ENCODE results near the gene P3H3.
A peak's percentile ranks its signal among the peaks of the same experiment; 100 is the strongest.
"Not testable (repeated sequence)": the region's sequence is repeated elsewhere in the genome, so short reads cannot be mapped to it uniquely, and the experiment has no call there.

The P3H3 gene

DNA sequence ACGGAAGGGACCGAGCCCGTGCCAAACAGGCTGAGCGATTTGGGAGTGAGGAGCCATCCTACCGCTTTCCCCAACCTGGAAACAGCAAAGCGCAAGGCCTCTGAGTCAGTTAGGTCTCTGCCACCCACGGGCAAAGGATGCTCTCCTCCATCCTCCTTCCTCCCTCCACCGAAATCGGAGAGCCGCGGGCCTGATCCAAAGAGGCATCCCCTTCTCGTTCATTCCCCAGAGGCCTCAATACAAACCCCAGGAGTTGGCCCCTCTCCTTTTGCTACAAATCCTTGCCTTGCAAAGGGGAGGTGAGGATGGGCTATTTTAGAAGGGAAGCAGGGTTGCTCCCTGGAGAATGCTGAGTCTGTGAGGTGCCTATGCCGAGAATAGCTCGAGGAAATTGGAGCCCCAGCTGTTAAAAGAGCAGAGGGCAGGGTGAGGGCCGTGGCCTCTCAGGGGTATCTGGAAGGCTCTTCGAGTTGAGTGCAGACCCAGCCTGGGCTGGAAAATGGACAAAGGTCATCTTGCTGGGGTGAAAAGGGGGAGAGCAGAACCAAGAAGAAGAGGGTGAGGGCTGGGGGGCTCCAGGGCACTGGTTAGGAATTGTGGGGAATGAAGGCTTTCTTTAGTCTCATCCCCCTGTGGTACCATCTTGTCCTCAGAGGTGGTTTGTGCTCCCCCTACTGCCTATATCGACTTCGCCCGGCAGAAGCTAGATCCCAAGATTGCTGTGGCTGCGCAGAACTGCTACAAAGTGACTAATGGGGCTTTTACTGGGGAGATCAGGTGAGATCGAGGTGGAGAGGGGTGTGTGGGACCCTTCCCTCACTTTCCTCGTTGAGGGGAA is 40.2 kb downstream of the P3H3 start:
- DNase-seq = no peak

DNA sequence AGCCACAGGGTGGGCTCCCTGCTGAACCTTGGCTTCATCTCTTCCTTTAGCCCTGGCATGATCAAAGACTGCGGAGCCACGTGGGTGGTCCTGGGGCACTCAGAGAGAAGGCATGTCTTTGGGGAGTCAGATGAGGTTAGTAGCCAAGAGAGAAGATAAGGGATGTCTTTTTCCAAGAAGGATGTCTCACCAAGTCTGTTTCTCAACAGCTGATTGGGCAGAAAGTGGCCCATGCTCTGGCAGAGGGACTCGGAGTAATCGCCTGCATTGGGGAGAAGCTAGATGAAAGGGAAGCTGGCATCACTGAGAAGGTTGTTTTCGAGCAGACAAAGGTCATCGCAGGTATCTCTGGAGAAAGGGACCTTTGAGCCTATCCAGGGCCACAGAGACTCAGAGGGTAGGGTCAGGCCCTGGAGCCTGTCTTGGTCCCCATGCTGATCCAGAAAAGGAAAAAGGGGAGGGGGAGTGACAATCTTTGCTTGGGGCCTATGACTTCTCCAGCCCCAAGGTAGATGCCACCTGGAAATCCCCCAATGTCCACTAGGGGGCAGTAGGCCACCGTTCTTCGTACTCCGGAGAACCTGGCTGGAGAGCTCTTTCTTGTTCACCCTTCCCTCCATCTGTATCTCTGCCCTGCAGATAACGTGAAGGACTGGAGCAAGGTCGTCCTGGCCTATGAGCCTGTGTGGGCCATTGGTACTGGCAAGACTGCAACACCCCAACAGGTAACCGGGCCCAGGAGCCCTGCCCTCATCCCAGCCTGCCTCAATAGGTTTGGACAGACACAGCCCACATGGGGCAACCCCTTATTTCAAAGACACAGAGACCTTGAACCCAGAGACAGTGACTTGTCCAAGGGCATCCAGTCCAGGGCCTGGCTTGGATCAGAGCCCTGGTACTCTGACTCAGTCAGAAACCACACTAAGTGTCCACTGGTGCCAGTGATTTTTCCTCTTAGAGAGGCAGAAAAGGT is 41.1 kb downstream of the P3H3 start:
- DNase-seq = peak; percentile 73 to 79

DNA sequence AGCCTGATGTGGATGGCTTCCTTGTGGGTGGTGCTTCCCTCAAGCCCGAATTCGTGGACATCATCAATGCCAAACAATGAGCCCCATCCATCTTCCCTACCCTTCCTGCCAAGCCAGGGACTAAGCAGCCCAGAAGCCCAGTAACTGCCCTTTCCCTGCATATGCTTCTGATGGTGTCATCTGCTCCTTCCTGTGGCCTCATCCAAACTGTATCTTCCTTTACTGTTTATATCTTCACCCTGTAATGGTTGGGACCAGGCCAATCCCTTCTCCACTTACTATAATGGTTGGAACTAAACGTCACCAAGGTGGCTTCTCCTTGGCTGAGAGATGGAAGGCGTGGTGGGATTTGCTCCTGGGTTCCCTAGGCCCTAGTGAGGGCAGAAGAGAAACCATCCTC is 42.1 kb downstream of the P3H3 start:
- DNase-seq = not testable (repeated sequence)

DNA sequence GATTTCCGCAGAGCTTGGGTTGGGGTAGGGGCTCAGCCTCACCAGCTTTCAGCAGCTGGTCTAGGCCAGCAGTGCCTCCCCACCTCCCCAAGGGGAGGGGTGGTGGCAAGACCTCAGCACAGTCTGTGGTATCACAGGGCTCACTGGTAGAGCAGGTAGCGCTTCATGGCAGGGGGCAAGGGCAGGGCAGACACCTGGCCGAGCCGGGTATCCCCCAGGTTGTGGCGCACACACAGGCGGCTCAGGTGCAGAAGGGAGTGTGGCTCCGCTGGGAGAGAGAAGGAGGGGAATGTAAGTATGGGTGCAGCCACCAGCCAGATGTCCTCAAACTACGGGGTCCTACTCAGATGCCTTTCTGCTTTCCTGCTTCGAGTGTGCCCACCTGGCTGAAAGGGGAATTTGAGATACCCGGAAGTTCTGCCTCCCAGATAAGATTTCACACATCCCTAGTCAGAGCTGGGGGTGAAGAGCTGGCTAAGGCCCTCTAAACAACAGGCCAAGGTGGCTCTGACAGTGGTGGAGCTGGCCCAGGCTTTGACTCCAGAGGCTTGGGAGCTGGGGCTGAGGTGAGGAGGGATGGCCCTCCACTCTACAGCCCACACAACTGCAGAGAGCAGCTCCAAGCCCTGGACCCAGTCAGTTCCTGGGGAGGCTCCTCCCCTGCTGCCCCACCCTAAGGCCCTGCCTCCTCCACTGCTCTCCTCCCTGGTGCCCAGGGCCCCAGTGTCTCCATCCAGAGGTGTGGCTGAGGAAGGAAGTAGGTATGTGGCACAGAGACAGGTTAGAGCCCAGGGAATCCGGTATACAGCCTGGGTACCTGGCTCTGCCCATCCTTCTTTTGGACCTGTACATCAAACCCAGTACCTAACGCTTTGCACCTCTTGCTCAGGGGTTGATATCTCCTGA is 43.1 kb downstream of the P3H3 start:
- DNase-seq = peak in 1 of 2 experiments; percentile 11

DNA sequence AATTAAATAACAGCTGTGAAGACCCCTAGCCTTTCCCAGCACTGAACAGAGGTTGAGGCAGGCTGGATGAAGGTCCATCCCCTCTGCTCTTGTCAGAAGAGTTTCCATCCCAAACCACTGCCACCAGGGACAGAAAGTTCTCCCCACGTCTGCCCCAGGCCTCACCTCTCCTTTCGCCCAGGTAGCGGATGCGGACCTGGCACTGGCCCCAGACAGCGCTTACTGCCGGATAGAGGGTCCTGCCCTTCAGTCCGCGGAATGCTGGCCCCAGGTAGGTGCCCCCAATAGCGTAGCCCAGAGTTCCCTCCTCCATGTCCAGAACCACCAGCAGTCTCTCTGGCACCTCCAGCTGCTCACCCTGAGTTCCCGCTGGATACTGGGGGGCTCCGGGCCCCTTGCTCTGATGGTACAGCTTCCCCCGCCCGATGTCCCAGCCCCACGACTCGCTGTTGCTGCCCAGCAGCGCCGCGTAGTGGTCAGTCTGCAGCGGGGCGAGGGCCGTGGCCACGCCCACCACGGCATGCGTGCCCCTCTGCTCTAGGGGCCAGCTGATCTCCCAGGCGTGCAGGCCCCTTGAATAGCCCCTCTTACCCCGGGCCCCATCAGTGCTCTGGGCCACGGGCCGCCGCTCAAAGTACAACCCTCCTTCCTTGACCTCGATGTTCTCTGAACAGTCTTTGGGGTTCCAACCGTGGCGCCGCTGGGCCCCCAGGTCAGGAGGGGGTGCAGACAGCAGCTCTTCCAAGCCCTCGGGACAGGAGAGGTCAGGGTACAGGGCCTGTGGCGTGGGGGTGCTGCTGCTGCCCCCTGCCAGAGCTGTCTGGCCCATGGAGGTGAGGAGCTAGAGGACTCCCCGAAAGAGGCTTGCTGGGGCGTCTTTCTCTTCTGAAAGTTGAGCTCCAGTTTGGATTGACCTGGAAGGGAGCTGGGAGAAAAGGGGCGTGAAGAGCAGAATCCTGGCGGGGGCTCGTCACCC is 44.2 kb downstream of the P3H3 start:
- peak; percentile 77 to 86 for DNase-seq

DNA sequence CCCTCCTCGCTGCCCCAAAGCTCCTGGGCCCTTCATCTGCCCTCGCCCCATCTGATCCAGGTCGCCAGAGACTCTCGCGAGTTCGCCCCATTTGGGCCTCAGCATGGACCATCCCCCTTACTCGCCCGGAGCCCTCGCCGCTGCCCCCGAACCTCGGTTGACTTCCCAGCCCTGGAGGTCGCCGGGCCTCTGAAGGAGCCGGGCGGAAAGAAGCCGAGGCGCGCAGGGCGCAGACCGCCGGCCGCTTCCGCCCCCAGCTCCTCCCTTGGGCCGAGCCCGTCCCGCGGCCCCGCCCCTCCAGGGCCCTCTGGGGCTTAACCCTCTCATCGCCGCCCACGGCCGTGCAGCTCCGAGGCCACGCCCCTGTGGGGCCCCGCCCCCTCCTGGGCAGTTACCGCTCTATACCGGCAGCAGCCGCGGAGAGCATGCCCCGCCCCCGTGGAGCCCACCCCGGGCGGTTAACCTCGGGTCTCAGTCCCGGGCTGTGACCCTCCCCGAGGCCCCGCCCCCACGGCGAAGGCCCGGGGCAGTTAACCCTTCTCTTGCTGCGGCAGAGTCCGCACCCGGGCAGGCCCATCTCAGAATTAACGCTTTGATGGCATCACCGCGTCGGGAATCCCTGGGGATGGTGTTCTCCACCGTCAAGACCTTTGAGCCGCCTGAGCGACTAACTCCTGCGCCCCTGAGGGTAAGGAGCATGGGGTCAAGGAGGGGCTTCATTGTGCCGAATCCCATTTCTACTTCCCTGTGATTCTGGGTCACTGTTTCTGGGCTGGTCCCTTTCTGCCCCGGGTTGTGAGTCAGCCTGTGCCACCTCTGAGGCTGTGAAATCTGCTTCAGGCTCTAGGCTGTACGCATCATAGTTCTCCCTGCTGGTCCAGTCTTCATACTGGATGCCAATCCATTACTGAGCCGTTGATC is 45.1 kb downstream of the P3H3 start, which contains the start of gene SPSB2:
SPSB2 (minus strand) TSS at position 210 of the 921 bp plus-strand sequence. CDS start 402 bp downstream, outside the sequence.
- peak; percentile 99 to 100 for DNase-seq

DNA sequence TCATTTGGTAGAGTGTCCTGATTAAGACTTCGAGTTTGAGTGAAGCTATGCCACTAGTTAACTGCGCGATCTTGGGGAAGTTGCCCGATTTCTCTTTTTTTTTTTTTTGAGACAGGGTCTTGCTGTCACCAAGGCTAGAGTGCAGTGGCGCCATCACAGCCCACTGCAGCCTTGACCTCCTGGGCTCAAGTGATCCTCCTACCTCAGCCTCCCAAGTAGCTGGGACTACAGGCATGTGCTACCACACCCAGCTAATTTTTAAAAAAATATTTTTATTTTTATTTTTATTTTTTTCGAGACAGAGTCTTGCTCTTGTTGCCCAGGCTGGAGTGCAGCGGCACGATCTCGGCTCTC is 45.8 kb downstream of the P3H3 start:
- not testable (repeated sequence) for DNase-seq

DNA sequence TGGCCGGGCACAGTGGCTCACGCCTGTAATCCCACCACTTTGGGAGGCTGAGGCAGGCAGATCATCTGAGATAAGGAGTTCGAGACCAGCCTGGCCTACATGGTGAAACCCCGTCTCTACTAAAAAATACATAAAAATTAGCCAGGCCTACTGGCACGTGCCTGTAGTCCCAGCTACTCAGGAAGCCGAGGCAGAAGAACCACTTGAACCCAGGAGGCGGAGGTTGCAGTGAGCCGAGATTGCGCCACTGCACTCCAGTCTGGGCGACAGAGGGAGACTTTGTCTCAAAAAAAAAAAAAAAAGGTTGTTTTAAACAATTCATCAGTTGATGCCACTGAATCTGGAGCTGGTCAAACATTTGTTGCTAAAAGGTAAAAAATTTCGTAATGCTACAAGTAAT is 51.6 kb downstream of the P3H3 start:
- DNase-seq = not testable (repeated sequence)

DNA sequence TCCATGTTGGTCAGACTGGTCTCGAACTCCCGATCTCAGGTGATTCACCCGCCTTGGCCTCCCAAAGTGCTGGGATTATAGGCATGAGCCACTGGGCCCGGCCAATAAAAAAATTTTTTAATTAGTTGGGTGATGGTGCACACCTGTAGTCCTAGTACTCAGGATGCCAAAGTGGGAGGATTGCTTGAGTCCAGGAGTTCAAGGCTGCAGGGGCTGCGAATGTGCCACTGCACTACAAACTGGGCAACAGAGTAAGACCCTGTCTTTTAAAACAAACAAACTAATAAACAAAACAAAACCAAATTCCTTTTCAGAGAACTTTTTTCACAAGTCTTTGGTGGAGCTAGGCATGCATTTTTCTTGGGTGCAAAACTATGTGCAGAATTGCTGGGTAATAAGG is 55.0 kb downstream of the P3H3 start:
- DNase-seq = no peak

DNA sequence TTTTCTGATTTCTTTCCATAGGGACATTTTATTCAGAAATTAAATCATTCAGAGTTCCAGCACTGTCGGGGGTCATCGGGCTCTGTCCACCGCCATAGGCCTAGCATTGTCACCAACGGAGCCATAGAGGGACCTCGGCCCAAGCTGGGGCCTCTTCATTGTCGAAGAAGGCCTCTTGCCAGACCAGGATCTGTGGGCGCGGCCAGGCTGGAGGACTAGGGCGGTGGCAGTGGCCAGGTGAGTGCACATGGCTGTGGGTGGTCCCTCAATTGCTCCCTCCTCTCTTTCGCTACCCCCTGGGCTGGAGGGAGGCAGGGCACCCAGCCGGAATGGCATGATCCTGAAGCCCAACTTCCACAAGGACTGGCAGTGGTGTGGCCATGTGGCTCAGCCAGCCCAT is 55.5 kb downstream of the P3H3 start:
- no peak for DNase-seq

DNA sequence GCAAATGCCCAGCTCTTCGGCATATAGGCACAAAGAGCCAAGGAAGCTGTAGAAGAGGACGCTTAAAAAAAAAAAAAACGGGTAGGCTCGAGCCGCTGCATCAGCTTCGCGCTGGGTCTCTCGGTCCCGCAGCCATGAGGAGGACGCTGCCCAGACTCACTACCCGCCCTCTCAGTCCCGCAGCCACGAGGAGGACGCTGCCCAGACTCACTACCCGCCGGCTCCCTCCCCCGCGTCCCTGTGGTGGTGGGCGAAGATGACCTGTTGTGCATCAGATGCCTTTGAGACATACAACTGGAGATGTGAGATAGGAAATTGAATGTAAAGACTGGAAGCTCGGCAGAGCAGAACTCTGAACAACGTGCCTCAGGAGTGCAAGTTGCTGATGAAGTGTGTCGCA is 56.3 kb downstream of the P3H3 start:
- DNase-seq = no peak

DNA sequence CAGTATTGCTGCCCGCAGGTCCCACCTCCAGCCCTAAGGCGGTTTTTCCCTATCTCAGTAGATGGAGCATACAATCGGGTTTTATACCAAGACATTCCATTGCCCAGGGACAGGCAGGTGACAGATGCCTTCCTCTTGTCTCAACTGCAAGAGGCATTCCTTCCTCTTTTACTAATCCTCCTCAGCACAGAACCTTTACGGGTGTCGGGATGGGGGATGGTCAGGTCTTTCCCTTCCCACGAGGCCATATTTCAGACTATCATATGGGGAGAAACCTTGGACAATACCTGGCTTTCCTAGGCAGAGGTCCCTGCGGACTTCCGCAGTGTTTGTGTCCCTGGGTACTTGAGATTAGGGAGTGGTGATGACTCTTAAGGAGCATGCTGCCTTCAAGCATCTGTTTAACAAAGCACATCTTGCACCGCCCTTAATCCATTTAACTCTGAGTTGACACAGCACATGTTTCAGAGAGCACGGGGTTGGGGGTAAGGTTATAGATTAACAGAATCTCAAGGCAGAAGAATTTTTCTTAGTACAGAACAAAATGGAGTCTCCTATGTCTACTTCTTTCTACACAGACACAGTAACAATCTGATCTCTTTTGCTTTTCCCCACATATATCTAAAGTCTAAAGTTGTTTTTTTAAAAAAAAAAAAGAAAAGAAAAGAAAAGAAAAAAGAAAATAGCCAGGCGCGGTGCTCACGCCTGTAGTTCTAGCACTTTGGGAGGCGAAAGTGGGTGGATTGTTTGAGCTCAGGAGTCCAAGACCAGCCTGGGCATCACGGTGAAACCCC is 58.2 kb downstream of the P3H3 start:
- DNase-seq = not testable (repeated sequence)

DNA sequence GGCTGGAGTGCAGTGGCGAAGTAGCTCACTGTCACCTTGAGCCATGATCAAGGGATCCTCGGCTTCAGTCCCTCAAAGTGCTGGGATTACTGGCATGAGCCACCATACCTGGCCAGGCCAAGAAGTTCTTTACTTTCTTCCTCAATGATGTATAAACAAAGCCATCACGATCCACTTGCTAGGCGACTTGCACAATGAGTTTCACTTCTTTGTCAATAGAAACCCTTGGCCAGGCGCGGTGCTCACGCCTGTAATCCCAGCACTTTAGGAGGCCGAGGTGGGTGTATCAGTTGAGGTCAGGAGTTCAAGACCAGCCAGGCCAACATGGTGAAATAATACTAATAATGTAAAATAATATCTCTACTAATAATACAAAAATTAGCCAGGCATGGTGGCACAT is 59.3 kb downstream of the P3H3 start:
- DNase-seq = no peak

DNA sequence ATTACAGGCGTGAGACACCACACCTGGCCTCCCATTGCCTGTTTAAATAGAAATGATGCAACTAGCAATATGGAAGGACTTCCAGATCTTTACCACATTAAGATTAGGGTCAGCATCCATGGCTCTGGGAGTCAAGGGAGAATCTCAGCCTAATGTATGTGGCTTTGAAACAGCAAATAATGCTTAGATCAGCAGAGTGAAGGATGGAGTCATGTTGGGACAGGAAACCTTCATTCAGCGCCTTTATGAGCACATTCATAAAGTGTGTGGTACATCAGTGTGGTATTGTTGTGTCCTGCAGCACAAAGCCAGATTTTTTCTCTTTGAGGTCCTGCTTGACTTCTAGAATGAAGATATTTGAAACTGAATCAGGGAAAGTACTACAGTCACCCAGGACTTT is 60.2 kb downstream of the P3H3 start:
- DNase-seq = no peak

DNA sequence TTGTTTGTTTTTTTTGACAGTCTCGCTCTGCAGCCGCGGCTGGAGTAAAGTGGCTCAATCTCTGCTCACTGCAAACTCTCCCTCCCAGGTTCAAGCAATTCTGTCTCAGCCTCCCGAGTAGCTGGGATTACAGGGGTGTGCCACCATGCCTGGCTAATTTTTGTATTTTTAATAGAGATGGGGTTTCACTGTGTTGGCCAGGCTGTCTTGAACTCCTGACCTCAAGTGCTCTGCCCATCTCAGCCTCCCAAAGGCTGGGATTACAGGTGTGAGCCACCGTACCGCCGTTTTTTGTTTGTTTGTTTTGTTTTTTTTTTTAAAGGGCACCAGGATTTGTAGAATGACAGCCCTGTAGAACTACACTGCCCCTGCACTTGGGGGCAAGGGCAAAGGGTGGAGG is 60.6 kb downstream of the P3H3 start:
- DNase-seq = not testable (repeated sequence)

Data from stimulated activated CD4-positive, alpha-beta T cell treated with anti-CD3 and anti-CD28 coated beads, Interleukin-4, amount 100 ng/mL, for 4 hours (primary cell).